OCI-M2 (cell line): Measurements from ENCODE around the gene NGRN.
"Not testable (repeated sequence)": the region's sequence is repeated elsewhere in the genome, so short reads cannot be mapped to it uniquely, and the experiment has no call there.

Experiments
- DNase-seq: peaks from one replicate; lab custom pipeline; 2025; ENCODE audit not compliant: unreplicated experiment; lab: John Stamatoyannopoulos, UW

The NGRN gene

DNA sequence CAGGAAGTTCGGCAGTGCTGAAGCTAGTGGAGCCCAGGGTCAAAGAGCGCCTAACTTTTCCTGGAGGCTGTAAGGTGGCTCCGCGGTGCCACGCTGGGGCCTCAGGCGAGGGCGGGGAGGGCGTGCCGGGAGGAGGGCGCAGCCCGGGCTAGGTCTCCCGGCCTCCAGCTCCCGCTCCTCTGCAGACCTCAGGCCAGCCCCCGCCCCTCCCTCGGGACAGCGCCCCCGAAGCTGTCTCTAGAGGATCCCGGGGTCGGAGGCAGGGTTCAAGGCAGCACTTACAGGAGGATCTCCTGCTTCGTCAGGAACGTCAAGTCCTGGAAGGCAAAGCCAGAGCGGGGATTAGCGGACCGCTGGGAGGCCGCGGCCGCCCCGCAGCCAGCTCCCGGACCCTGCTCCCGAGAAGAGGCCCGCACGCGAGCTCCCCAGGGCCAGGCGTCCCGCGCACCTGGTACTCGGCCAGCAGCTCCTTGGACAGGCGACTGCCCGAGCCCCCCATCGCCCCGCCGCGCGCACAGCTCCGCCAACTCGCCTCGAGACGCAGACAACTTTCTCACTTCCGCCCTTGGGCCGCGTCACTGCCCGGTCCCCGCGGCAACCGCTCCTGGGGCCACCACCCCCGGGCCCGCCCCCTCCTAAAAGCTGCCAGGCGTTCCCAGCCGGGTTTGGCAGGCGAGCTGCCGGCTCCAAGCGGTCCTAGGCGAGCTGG, 31.9 kb upstream of the NGRN start, which contains the start of gene CIB1:
CIB1 (minus strand) TSS at position 555 of the 709 bp plus-strand sequence; CDS start at position 499, 56 bp downstream.
- DNase-seq: peak; percentile 39

DNA sequence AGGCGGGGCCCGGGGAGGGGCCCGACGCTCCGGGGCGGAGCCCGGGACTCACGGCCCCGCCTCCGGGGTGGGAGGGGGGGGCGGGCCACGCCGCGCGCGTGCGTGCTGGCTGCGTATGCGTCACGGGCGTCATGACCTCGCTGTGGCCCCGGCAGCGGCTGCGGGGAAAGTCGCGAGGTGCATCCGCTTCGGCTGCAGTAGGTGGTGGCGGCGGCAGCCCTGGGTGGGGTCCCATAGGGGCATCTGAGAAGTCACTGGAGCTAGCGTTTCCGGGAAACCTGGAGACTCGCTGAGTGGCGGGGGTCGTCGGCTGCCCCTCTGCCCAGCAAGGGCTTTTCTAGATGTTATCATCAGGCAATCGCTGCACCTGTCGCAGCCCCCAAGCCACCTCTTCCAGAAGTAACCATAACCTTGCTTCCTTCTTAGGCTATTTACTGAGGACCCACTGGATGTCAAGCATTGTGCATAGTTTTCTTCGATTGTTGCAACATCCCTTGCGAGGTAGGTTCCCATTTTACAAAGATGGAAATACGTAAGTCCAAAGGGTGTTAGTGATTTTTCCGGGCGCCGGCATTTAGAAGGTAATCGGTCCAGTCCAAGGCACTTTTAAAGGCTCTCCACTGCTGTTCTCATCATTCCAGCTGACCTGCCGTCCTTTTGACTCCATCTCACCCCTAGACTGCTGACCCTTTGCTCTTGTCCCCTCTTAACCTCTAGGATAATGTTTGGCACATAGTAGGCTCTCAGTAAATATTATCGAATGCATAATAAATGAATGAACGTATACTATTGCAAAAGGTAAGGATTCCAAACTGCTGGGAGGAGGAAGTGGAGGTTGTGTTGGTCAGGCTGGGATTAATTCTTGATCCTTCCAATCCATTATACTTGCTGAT, 31.1 kb upstream of the NGRN start, which contains the start of gene GDPGP1:
GDPGP1 (plus strand) TSS at position 114 of the 893 bp plus-strand sequence. CDS start 6,700 bp downstream, outside the sequence.
- DNase-seq: no peak

DNA sequence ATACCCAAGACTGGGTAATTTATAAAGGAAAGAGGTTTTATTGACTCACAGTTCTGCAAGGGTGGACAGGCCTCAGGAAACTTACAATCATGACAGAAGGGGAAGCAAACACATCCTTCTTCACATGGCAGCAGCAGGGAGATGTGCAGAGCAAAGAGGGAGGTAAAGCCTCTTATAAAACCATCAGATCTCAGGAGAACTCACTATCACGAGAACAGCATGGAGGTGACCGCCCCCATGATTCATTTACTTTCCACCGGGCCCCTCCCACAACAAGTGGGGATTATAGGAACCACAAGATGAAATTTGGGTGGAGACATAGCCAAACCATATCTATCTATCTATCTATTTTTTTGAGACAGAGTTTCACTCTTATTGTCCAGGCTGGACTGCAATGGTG, 26.1 kb upstream of the NGRN start:
- no peak for DNase-seq

DNA sequence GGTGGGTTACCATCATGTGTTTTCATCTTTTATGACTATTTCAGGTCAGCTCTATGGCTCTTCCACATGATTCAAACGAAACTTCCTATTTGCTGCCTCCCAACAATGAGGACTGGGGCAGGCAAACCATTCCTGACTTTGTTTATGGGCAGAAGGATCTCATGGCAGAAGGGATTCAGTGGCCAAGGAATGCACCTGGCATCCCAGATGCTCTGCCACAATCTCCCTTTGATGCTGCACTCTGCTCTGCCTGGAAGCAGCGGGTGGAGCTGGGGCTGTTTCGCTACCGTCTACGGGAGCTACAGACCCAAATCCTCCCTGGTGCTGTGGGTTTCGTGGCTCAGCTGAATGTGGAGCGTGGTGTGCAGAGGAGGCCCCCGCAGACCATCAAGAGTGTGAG, 24.6 kb upstream of the NGRN start:
- no peak for DNase-seq

DNA sequence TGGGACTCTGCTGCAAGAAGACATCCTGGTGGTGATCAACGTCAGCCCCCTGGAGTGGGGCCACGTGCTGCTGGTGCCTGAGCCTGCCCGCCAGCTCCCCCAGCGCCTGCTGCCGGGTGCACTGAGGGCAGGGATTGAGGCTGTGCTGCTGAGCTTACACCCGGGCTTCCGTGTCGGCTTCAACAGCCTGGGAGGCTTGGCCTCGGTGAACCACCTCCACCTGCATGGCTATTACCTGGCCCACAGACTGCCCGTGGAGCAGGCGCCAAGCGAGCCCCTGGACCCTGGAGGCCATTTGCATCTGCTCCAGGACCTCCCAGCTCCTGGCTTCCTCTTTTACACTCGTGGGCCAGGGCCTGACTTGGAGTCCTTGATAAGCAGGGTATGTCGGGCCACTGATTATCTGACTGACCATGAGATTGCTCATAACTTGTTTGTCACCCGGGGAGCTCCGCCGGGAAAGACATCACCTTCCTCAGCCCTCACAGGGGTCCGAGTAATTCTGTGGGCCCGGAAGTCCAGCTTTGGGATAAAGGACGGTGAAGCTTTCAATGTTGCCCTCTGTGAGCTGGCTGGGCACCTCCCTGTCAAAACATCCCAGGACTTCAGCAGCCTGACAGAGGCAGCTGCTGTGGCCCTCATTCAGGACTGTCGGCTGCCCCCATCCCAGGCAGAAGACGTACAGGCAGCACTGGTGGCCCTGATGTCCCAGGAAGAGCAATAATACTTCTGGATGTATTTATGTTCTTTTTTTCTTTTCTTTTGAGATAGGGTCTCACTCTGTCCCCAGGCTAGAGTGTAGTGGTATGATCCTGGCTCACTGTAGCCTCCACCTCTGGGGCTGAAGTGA, 23.9 kb upstream of the NGRN start:
- DNase-seq: peak; percentile 2

DNA sequence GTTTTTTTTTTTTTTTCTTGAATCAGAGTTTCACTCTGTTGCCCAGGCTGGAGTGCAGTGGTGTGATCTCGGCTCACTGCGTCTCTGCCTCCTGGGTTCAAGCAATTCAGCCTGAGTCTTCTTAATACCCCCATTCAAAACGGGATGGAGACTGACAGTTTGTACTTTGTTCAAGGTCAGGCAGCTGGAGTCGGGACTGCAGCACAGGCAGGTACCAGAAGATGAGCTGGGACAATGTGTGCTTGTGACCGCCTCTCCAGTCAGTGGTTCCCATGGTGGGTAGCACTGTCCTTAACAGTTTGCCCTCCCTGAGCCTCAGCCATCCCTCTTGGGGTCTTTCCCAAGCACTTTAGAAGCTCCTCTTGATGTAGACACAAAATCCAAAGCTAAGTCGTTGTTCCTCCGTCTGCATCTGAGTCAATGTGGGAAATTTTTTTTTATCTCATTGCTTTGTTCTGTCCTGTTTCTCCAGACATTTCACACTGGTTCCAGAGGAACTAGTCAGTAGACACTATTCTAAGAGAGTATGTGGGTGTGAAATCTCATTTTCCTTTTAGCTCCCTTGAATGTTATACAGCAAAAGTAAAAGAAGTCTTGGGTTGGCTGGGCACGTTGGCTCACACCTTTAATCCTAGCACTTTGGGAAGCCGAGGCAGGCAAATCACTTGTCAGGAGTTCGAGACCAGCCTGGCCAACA, 21.4 kb upstream of the NGRN start:
- DNase-seq: no peak

DNA sequence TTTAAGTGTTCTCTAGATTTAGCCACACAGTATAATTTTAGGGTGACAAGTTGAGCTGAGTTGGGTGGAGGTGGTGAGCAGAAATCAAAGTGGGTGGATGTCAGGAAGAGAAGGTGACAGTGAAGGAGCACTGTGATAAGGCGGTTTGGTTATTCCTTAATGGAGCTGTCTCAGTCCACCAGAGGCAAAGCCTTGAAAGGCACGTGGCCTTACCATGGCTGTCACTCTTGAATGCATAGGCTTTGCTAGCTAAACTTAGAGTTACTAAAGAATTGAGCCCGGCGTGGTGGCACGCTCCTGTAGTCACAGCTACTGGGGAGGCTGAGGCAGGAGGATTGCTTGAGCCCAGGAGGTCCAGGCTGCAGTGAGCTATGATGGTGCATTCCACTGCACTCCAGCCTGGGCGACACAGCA, 16.7 kb upstream of the NGRN start:
- no peak for DNase-seq

DNA sequence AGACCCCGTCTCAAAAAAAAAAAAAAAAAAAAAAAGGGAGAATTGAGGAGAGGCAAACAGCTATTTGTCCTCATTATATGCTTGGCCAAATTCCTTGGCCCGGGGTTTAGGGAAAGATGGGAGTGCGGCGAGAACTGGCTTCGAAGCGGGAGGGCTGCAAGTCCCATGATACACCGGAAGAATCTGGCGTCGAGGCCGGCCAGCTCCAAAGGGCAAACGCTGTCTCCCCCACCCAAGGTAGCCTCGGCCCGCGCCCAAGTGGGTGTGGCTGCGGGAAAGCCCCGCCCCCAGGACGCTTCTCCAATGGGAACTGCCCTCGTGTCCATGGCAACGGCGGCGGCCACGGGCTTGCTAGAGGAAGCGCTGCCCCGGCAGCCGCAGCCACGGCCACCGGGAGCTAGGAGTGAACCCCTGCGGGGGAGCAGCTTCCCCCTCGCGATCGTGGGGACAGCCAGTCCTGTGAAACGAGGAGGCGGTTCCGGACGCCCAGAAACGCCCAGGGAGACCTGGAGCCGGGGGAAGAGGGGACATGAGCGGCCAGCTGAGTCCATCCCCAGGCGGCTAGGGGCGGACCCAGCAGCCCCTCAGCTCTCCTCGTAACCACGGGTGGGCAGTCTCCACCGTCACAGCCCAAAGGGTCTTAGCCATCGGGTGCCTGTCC, 16.1 kb upstream of the NGRN start, which contains the start of gene TTLL13:
TTLL13 (plus strand) TSS at position 354 of the 661 bp plus-strand sequence. CDS start 1,075 bp downstream, outside the sequence.
- DNase-seq: peak; percentile 54

DNA sequence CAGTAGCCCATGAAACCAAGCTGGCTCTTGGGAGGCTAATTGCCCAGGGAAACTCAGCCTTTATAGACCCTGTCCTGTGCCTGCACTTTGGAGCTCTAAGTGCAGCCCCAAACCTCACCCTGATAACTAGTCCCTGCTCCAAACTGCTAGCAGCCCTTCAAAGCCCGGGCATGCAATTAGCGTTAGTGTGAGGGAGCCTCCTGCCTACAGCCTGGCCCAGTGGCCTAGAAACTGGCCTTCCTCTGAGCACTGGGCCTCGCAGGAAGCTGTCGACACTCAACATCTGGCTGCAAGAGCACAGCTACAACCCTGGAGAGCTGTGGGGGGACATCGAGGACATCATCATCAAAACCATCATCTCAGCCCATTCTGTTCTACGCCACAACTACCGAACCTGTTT, 7.7 kb upstream of the NGRN start:
- DNase-seq: no peak

DNA sequence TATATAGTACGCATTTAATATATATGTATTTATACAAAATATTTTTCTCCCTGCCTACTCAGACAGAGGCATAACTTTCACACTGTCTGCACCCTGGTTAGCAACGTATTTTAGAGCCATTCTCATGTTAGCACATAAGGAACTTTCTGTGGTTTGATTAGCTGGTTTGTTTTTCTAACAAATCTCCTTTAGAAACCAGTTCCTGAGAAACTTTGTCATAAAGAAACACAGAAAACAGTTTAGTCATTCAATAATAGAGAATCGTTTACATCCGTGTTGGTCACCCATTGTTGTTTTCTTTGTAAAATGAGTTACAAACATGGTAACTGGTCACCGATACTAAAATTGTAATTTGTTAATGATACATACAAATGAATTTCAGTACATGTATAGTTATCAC, 5.9 kb upstream of the NGRN start:
- DNase-seq: no peak

DNA sequence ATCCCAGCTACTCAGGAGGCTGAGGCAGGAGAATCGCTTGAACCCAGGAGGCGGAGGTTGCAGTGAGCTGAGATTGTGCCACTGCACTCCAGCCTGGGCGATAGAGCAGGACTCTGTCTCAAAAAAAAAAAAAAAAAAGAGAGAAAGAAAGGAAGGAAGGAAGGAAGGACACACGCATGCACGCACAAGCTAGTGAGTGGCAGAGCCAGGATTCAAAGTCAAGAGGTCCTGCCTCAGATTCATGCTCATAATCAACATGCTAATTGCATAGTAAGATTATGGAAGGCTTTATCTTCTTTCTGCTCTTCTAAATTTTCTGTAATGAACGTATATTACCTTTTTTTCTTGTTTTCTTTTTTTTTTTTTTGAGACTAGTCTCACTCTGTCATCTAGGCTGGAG, 4.7 kb upstream of the NGRN start:
- DNase-seq: not testable (repeated sequence)

DNA sequence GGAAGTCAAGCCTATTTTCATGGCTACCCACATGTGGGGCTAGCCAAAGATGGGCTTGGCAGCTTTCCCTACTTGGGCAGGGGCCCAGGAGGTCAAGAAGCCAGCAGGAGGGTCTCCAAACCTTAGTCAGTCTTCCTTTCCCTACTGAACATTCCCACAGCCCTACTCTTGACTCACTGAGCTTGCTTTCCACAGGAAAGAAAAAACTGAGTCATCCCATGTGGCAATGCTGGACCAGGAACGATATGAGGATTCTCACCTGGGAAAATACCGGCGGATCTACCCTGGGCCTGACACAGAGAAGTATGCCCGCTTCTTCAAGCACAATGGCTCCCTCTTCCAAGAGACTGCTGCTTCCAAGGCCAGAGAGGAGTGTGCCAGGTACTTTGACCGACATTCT, 3.7 kb upstream of the NGRN start:
- no peak for DNase-seq

DNA sequence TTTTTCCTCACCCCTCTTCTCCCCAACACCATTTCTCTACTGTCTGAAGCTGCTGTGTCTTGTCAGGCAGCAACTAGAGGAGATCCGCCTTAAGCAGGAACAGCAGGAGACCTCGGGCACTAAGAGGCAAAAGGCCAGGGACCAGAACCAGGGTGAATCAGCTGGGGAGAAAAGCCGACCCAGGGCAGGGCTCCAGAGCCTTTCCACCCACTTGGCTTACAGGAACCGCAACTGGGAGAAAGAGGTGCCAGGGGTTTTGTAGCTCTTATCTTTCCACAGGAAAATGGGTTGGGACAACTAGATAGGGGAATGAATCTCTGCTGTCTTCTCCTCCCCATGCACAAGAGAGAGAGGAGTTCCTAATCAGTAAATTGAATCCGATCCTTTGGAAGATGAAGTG, 3.0 kb upstream of the NGRN start:
- DNase-seq: no peak

DNA sequence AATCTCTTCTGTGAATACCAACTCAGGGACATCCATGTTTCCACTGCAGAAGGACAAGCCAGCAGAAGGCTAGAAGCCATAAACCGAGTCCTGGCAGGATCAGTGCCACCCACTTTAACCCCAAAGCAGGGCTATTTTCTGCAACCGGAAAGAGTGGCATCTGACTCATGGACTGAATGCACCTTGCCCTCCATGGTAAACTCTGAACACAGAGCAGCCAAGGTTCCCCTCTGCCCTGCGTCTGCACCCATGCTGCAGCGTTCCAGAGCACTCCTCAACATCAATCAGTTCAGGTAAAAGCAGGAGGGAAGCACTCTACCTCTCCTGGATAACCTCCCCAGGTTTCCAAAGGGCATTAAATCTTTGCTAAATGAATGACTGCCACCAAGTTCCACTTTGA, 801 bp upstream of the NGRN start:
- DNase-seq: no peak

DNA sequence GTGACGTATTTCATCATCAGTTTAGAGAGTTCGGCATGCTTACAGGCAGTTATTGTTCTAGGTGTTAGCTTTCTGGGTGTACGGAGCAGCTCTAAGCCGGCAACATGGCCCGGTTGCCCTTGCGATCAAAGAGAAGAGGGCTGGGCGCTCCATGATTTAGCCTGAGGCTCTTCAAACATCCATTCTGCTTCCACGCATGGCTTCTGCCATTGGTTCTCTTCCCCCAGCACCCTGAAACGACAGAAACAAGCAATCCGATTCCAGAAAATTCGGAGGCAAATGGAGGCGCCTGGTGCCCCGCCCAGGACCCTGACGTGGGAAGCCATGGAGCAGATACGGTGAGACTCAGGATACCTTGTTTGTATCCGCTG, 574 bp downstream of the NGRN start:
- DNase-seq: no peak

DNA sequence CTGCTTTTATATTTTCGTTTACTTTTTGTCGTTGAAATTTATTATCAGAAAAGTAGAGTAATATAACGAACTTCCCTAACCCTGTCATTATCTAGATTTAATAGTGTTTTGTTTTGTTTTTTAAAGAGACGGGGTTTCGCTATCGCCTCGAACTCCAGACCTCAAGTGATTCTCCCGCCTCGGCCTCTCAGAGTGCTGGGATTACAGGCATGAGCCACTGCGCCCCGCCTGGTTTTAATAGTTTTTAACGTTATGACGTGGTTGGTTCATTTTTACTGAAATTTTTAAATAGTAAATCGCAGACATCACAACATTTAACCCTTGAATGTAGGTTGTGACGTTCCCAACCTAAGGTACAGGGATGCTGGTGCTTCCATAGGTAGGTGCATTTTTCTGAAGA, 1.0 kb downstream of the NGRN start:
- DNase-seq: no peak

DNA sequence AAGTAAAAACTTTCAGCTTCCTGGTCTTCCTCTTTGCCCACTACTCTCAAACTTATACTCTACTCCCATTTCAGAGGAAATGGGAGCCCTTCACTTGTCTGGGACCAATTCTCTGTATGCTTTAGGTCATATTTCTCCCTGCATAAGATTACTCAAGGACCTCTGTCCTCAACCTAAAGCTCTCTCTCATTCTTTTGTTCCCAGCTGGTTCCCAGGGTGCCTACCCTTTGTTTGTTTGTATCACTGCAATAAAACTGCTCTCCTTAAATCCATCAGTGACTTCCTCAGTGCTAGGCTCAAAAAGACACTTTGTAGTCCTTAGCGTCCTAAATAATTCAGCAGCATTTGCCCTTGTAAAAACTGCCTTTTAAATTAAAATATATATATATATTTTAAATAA, 2.9 kb downstream of the NGRN start:
- DNase-seq: no peak

DNA sequence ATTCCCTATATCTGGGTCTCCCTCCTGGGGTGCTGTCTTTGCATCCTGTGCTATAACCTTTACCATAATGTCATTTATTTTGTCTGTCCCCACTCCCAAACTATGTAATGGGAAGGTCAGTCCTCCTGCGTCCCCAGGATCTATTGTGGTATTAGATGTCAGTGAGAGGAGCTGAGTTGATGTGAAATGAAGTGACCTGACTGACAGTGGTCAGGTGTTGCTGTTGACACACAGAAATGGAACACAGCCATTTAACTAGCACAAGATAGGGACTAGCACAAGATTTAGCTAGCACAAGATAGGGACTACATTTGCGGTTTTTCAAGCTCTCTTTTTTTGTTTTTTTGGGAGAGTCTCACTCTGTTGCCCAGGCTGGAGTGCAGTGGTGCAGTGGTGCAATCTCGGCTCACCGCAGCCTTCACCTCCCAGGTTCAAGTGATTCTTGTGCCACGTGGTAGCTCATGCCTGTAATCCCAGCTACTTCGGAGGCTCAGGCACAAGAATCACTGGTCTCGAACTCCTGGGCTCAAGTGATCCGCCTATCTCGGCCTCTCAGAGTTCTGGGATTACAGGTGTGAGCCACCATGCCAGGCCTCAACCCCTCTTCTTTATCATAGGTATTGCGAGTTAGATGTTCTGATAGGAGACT, 5.2 kb downstream of the NGRN start:
- no peak for DNase-seq

DNA sequence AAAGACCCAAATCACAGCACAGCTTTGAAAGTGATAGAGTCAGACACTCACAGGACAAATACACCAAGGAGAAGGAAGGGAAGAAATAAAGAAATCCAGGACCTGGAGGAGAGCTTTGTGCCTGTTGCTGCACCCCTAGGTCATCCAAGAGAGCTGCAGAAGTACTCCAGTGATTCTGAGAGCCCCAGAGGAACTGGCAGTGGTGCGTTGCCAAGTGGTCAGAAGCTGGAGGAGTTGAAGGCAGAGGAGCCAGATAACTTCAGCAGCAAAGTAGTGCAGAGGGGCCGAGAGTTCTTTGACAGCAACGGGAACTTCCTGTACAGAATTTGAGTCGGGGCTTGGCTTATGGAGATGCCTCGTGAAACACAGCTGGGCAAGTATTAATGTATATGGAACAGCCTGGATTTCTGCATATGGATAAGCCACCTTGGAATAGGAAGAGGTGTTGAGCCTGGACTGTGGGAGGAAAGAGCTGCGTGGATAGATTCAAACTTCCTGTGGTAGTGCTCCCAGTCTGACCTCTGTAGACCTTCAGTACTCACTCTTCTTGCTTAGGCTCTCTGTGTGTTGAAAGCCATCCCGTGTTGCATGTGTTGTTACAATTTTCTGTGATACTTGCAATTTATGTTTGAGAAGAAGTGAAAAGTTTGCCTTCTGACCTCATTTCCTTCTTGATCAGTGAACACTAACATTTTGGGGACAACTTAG, 6.1 kb downstream of the NGRN start:
- no peak for DNase-seq
